Endothelial cell (in vitro differentiated cells): Measurements from ENCODE around the gene KDM4C. TPM values are rescaled to one million over a fixed set of nuclear protein-coding genes. Genes with fewer than 3 reads are reported as not detected.
A peak's percentile ranks its signal among the peaks of the same experiment; 100 is the strongest.

Source experiments
- DNase-seq: peaks from one replicate; pipeline ENCODE4 v3.0.0; 2021; ENCODE audit warnings: low spot score
- H3K27ac Mint-ChIP-seq: one replicate; pipeline ENCODE4 v1.8.0; 2021; ENCODE audit warnings: mixed read lengths, inconsistent platforms; ENCODE audit not compliant: unreplicated experiment
- H3K27me3 Mint-ChIP-seq: one replicate; pipeline ENCODE4 v1.8.0; 2021; ENCODE audit warnings: mild to moderate bottlenecking, moderate library complexity, mixed read lengths, inconsistent platforms; ENCODE audit not compliant: unreplicated experiment
- H3K36me3 Mint-ChIP-seq: one replicate; pipeline ENCODE4 v1.8.0; 2021; ENCODE audit warnings: mild to moderate bottlenecking, low read depth, mixed read lengths, inconsistent platforms; ENCODE audit not compliant: unreplicated experiment
- H3K4me1 Mint-ChIP-seq: one replicate; pipeline ENCODE4 v1.8.0; 2021; ENCODE audit warnings: mild to moderate bottlenecking, mixed read lengths, inconsistent platforms; ENCODE audit not compliant: unreplicated experiment
- H3K4me3 Mint-ChIP-seq: one replicate; pipeline ENCODE4 v1.8.0; 2021; ENCODE audit warnings: mild to moderate bottlenecking, mixed read lengths, inconsistent platforms; ENCODE audit not compliant: unreplicated experiment
- H3K9me3 Mint-ChIP-seq: one replicate; pipeline ENCODE4 v1.8.0; 2021; ENCODE audit warnings: mixed read lengths, inconsistent platforms; ENCODE audit not compliant: unreplicated experiment
- total RNA-seq: library from RNA; stranded (reverse); fragmentation: NEBNext Ultra II Directional; extraction: Animal tissue kit (Norgen Biotek cat#: 25700); gene quantifications from one replicate; pipeline ENCODE4 v1.2.1, GENCODE V29; 2021; ENCODE audit not compliant: unreplicated experiment
- TF ChIP-seq, protein P1 (sequence below): fragments of 200-600 bp; sonication (generic); IDR thresholded peaks from one replicate; pipeline ENCODE4 v1.5.0; 2021; ENCODE audit warnings: antibody characterized with exemption; ENCODE audit not compliant: unreplicated experiment

Gene KDM4C
- total RNA-seq, 1 donor from 2014 or later = 21.0 TPM

DNA sequence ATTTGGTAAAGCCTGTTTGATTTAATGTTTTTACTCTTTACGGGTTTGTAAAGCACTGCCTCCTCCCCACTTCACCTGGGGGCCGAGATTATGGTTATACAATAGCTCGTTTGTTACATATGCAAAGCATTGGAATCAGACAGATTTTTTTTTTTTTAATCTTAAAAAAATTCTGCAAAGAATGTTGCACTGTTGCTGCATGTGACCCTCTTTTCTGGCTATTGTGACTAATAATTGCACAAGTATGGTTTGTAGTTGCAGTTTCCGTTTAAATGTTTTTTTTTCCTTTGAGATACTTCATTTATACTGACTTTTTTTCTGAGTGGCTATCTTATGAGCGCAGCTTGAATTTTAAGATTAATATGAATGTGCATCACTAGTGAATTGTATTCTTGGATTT is 165.3 kb downstream of the KDM4C start:
- peaks cover 20% of the 10 kb centered on the region for H3K4me1 Mint-ChIP-seq
- H3K9me3 Mint-ChIP-seq = no peaks in the 10 kb centered on the region
- TF ChIP-seq, protein P1, sequence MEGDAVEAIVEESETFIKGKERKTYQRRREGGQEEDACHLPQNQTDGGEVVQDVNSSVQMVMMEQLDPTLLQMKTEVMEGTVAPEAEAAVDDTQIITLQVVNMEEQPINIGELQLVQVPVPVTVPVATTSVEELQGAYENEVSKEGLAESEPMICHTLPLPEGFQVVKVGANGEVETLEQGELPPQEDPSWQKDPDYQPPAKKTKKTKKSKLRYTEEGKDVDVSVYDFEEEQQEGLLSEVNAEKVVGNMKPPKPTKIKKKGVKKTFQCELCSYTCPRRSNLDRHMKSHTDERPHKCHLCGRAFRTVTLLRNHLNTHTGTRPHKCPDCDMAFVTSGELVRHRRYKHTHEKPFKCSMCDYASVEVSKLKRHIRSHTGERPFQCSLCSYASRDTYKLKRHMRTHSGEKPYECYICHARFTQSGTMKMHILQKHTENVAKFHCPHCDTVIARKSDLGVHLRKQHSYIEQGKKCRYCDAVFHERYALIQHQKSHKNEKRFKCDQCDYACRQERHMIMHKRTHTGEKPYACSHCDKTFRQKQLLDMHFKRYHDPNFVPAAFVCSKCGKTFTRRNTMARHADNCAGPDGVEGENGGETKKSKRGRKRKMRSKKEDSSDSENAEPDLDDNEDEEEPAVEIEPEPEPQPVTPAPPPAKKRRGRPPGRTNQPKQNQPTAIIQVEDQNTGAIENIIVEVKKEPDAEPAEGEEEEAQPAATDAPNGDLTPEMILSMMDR = no peak
- no peak overlapping the region for H3K27ac Mint-ChIP-seq
- H3K4me3 Mint-ChIP-seq = no peak overlapping the region
- H3K36me3 Mint-ChIP-seq = no peaks in the 10 kb centered on the region
- no peak for DNase-seq
- H3K27me3 Mint-ChIP-seq = peaks cover 4% of the 10 kb centered on the region

DNA sequence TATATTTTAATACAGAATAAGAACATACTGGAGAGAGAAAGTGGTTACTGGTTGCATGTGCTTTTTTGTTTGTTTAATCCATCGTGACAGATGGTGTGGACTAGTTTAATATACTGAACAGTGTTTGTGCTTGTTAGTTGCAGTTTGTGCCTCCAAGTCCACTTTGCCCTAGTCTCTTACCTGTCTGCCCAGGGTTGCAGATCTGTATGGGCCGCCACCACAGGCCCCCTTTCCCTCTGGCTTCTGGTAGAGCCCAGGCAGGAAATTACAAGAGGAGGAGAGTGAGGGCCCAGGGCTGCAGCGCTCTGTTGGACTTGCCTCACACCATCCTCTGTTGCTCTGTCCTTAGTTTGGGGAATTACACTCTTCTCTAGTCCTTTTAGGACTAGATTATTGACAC is 166.4 kb downstream of the KDM4C start:
- Mint-ChIP-seq H3K27me3 (peaks cover 1% of the 10 kb centered on the region), H3K9me3 (no peaks in the 10 kb centered on the region), H3K4me3 (no peak overlapping the region), H3K27ac (no peak overlapping the region), H3K4me1 (peaks cover 30% of the 10 kb centered on the region), H3K36me3 (no peaks in the 10 kb centered on the region)
- DNase-seq = no peak
- TF ChIP-seq, protein P1 = no peak

DNA sequence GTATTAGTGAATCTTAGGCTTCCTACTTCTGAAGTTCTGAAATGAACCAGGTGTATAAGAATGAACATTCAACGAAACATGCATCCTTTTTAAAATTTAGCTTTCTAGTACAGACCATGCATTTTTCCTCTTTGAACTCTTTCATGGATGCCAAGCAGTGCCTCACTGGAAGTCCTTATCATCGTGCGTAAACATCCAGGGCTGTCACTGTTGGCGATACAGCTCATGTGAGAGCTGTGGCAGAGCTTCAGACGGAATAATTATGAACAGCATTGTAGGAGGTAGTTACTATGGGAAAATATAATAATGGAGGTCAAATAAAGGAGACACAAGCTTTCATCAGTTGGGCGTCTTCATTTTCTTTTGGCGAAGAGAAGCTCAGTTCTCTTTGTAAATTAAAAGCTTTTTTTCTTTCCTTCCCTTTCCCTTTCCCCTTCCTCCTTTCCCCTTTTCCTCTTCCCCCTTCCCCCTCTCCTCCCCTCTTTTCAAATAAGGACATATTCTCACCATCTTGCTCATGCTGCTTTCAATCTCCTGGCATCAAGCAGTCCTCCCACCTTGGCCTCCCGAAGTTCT is 167.3 kb downstream of the KDM4C start:
- Mint-ChIP-seq H3K4me3 (no peak overlapping the region), H3K27ac (peak overlapping the region; percentile 78), H3K4me1 (peaks cover 30% of the 10 kb centered on the region), H3K9me3 (no peaks in the 10 kb centered on the region), H3K27me3 (no peaks in the 10 kb centered on the region), H3K36me3 (no peaks in the 10 kb centered on the region)
- no peak for DNase-seq
- TF ChIP-seq, protein P1 = no peak

DNA sequence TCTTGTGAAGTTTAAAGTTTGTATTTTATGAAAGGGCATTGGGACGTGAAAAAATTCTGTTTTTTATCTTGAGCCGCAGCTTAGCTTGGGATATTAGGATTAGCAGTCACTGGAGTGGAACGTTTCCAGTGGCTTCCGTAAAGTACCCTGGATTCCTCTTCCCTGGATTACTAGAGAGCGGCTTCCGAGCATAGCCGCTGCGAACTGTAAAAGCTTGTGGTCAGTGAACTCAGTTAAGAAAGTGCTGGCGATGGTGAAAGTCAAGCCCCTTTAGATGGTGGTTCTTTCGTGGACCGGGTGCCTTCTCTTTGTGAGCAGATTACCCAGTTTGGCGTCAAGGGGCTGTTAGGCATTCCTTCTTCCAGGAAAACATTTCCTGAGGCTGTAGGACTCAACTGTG is 168.1 kb downstream of the KDM4C start:
- TF ChIP-seq, protein P1 = no peak
- Mint-ChIP-seq H3K4me1 (peaks cover 30% of the 10 kb centered on the region), H3K27me3 (no peaks in the 10 kb centered on the region), H3K27ac (no peak overlapping the region), H3K36me3 (no peaks in the 10 kb centered on the region), H3K4me3 (no peak overlapping the region), H3K9me3 (no peaks in the 10 kb centered on the region)
- no peak for DNase-seq

DNA sequence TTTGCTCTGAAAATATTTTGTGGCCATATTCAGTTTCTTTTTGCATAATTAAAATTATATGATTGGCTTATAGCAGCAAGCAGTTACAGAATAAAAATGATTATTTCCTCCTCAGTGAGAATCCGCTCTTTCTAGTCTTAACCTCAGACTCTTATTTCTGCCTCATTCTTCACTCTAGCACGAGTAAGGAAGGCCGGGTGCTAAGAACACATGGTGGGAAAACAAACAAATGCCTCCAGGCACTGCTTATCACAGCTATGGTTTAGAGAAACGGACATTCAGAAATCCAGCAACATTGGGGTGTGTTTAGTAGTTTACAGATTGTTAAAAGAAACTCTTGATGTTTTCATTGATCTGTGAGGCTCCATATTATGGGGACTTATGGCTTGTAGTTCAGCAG is 168.7 kb downstream of the KDM4C start:
- DNase-seq = no peak
- peaks cover 30% of the 10 kb centered on the region for H3K4me1 Mint-ChIP-seq
- no peaks in the 10 kb centered on the region for H3K27me3 Mint-ChIP-seq
- no peaks in the 10 kb centered on the region for H3K36me3 Mint-ChIP-seq
- TF ChIP-seq, protein P1 = no peak
- no peak overlapping the region for H3K27ac Mint-ChIP-seq
- no peak overlapping the region for H3K4me3 Mint-ChIP-seq
- no peaks in the 10 kb centered on the region for H3K9me3 Mint-ChIP-seq
